D721Med (cell line): ENCODE measurements around the gene GRIN2A.

Experiments used
- DNase-seq: peaks from one replicate; pipeline ENCODE4 v3.0.0; 2011; ENCODE audit warnings: low spot score; ENCODE audit not compliant: insufficient read length
- FAIRE-seq: peaks from 2 replicates; lab custom pipeline; 2011; peaks lifted over from hg19 to GRCh38; lab: Jason Lieb, UNC
- CTCF ChIP-seq: IDR thresholded peaks from 2 replicates; pipeline ENCODE4 v1.5.1; 2012; ENCODE audit warnings: mild to moderate bottlenecking, control low read depth; ENCODE audit not compliant: insufficient read depth; ENCODE audit errors: missing control alignments

The GRIN2A gene

GRCh38 chr16:10083301-10083700, 98.9 kb downstream of the GRIN2A start:
- DNase-seq (no peak), FAIRE-seq (no peak)
- TF ChIP-seq CTCF: no peak

DNA sequence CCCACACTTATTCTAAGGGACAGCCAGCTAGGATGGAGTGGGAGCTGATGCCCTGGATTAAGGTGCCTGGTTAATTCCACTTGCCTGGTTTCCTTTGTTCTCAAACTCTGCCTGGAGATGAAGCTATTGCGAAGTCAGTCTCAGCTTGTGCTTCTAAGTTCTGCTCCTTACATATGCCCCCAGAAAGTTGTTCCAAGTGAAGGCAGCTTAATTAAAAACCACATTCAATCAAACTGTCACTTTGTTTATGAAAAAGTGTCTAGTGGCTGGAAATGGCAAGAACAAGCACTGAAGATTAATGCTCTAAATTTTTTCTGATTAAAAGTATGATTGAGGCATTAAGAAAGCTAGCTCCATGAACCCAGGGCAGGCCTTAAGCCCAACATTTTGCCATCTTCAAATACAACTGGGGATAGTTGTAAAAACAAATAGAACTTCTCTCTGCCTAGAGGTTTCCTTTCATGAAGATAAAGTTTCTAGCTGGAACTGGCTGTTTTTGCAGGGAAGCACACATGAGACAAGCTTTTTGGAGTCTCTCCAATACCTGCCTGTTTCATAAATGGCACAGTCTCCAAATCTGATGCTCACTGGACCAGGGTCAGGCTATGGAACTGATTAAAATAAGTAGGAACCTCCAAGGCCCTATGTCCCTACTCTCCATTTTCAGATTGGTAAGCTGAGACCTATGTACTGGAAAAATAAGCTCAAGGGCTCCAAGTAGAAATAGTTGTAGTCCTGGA, 100.9 kb downstream of the GRIN2A start:
- TF ChIP-seq CTCF: no peak
- FAIRE-seq: no peak
- DNase-seq: no peak

DNA sequence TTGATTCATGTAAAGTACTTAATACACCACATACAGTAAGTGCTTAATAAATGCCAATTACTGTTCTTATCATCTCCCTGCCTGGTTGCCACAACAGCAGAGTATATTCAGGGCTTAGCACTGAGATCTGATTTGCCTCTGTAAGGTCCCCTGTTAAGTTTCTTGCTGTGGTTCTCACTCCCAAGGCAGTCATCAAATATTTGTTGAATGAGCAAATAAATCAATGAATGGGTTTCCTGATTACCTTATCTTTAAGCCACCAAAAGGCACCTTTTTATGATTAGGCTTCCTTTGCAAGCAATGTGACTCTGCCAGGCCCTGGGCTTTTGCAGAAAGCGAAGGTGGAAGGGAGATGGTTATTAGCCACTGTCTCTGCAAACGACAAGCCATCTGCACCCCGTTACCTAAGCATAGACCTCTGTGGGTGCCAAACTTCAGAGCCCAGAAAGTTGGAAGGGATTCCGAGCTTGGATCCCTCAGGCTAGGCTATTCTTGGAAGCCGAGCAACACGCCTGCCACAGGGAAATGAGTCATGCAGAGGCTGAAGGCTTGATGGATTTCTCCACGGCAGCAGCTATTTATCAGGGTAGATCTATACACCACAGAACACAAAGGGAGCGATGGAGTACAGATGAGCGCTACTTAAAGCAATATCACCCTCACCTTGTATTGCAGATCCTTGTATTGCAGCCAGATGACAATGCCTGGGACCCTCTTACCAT, 102.0 kb downstream of the GRIN2A start:
- DNase-seq: no peak
- FAIRE-seq: no peak
- no peak for TF ChIP-seq CTCF

- TF ChIP-seq CTCF: peak; percentile 5
- FAIRE-seq (no peak), DNase-seq (no peak)
Observed at GRCh38 chr16:10078541-10078949, 103.7 kb downstream of the GRIN2A start.

GRCh38 chr16:10077861-10078260, 104.4 kb downstream of the GRIN2A start:
- no peak for TF ChIP-seq CTCF
- no peak for DNase-seq
- no peak for FAIRE-seq

- DNase-seq (no peak), FAIRE-seq (no peak)
- no peak for TF ChIP-seq CTCF
Observed at GRCh38 chr16:10076037-10076436, 106.2 kb downstream of the GRIN2A start.

DNA sequence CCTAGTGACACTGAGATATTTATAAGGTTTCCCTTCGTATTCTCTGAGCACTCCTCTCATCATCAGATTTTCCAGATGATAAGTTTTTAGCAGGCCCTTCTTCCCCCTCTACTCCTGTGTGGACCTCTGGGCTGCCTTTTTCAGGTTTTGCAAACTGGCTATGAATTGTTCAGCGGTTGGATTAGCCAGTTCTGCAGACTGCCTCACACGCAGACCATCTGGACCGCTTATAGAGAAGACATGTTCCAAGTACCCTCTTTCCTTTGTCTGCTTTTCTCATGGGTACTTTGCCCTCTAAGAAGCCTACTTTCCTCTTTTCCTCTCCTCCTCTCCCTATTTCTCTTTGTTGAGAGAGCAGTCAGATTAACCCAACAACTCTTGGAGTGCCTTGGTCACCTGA, 111.6 kb downstream of the GRIN2A start:
- DNase-seq (no peak), FAIRE-seq (no peak)
- TF ChIP-seq CTCF: no peak
